GM20431 (cell line): ENCODE data around the gene MYL2.

ENCODE experiments used
- in situ Hi-C: fragments of 300-500 bp; cut with MseI, MboI; formaldehyde crosslinking; loops from one replicate; pipeline ENCODE4 v1.15.0; 2020; ENCODE audit warnings: low sequenced_read_pairs; ENCODE audit not compliant: unreplicated experiment

MYL2 gene

DNA sequence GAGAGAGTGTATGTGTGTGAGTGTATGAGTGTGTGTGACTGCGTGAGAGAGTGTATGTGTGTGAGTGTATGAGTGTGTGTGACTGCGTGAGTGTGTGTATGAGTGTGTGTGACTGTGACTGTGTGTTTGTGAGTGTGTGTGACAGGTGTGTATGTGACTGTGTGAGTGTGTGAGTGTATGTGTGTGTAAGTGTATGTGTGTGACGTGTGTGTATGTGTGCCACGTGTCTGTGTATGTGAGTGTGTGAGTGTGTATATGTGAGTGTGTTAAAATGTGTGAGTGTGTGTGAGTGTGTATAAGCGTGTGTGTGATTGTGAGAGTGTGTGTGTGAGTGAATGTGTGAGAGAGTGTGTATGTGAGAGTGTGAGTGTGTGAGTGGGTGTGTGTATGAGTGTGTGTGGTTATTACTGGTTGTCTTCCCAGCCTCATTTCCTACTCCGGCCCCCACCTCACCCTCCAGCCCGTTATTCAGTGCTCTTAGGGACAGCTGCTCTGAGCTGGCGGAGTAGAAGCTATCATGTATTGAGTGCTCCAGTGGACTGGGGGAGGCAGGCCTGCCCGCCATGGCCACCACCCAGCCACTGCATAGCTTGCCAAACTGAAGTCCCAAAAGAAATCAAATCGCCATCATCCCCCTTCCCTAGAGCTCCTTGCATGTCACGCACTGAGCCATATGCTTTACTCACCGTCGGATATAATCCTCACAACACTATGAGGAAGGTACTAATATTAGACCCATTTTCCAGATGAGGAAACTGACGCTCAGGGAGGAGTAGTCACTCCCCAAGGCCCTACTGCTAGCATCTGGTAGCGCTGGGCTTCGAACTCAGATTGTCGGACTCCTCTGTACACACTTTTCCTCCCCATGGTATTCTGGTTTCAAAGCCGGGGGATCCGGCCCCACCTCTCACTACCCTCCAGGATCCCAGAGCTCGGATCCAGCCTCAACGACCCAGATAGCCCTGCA is 10.3 kb upstream of the MYL2 start:
- in situ Hi-C loops: no loop called here

GRCh38 chr12:110929818-110930217 is 9.4 kb upstream of the MYL2 start:
- in situ Hi-C loops: no loop called here

GRCh38 chr12:110928700-110929099 is 8.3 kb upstream of the MYL2 start:
- in situ Hi-C loops: no loop called here

DNA sequence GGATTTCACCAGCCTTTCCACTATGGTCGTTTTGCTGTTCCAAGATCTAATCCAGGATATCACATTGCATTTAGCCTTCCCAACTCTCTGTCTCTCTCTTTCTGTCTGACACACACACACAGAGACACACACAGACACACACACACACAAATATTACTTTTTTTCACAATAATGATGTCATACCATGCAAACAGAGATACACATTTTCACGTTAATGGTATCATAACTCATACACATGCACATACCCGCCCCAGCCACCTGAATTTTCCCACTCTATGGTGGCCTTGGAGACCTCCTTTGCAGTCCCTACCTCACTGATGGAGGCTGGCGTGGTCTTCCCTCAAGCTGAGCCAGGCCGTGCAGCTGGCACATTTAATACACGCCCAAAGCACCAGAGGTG is 7.2 kb upstream of the MYL2 start:
- in situ Hi-C loops: no loop called here

- in situ Hi-C loops: no loop called here
Measured at GRCh38 chr12:110923692-110924334, 3.4 kb upstream of the MYL2 start.

DNA sequence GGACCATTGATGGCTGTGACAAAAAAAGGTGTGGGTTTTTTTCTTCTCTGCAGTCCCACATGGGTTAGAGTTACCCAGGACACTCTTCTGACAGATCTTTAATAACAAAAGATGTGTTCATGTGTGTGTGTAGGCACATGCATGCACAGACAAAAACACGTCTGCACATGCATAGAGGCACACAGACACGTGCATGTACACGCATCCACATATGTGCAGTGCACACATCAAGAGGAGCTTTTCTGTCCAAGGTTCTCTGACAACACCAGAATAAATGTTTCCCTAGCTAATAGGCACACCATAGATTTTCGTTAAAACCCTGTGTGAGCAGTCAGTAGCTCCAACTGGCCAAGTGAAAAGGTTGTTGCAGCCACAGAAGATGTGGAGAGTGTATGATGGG is 2.8 kb upstream of the MYL2 start:
- in situ Hi-C loops: no loop called here

DNA sequence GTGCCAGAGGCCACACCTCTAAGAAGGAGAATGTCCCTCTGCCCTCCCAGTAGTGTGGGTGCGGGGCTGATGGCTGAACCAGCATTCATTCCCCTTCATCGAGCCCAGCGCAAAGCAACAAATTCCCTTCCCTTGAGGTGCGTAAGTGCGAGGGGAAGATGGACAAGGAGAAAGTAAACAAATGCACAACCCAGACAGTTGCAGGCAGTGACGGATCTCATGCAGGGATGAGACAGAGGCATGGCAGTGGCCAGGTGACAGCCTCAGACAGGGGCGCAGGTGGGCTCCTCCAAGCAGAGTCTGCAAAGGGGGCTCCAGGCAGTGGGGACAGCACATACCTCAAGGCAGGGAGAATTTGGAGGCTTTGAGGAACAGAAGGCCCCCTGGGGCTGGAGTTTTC is 2.3 kb upstream of the MYL2 start:
- in situ Hi-C loops: no loop called here

DNA sequence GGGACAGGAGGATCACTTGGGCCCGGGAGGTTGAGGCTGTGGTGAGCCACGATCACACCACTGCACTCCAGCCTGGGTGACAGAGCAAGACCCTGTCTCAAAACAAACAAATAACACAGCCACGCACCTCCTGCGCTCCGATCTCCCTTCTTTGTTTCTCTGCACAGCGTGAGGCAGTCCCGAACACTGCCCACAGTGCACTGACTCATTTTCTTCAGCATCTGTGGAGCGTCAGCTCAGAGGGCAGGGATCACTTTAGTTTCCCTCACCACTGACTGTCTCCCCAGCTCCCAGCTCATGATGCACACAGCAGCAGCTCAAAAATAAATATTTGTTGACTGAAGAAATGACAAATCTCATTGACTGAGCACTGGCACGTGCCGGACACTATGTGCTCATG is 883 bp upstream of the MYL2 start:
- in situ Hi-C loops: no loop called here

- in situ Hi-C loops: no loop called here
Measured at GRCh38 chr12:110919720-110920119, 659 bp downstream of the MYL2 start.

GRCh38 chr12:110917961-110918360 is 2.4 kb downstream of the MYL2 start:
- in situ Hi-C loops: no loop called here

DNA sequence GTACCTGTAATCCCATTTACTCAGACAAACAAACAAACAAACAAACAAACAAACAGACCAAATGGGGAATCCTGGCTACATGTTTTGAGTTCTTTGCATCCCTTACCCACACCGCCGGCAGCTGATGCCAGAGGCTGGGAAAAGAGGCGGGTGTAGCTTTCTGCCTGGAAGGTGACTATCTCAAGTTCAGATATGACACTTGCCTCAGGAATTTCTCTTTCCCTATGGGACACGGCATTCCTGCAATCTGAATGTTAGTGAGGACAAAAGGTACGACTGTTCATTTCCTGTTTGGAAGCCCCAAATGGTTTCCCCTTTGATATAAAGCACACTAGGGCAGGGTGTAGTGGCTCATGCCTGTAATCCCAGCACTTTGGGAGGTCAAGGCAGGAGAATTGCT is 2.9 kb downstream of the MYL2 start:
- in situ Hi-C loops: no loop called here

GRCh38 chr12:110916295-110916875 is 4.0 kb downstream of the MYL2 start:
- in situ Hi-C loops: no loop called here

GRCh38 chr12:110913119-110914056 is 7.0 kb downstream of the MYL2 start:
- in situ Hi-C loops: no loop called here

GRCh38 chr12:110912263-110912662 is 8.1 kb downstream of the MYL2 start:
- in situ Hi-C loops: no loop called here

GRCh38 chr12:110908377-110909152 is 11.8 kb downstream of the MYL2 start:
- in situ Hi-C loops: no loop called here

DNA sequence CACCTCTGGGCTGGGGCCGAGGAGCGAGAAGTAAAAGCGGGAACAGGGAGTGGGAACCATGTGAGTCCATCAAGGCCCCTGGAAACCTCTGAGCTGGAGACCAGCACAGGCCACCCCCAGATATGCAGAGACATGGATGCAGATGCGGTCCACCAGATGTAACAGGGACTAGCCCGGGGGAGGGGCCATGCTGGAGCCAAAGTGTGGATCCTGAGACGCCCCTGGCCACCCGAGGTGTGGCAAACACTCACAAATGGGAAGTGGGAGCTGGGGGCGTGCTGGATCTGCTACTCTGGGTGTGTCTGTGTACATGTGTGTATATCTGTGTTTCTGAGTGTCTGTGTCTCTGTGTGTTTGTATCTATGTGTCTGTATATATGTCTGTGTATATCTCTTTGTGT is 12.8 kb downstream of the MYL2 start:
- in situ Hi-C loops: no loop called here

GRCh38 chr12:110906985-110907384 is 13.4 kb downstream of the MYL2 start:
- in situ Hi-C loops: no loop called here

DNA sequence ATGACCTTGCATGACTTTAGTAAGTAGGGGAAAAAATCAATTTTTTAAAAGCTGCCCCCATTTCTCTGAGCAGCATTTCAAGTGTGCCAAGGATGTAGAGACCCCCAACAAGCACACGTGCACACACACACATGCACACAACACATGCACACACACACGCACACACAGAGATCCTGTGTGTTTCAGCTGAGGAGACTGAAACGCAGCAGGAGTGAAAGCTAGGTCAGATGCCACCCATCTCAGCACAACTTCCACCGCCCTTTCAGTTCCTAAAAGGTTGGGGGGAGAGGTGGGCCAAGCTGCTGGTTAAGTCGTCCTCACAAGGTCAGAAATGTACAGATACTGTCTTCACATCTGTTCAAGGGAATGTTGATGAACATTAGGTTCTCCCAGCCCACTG is 13.9 kb downstream of the MYL2 start:
- in situ Hi-C loops: no loop called here

DNA sequence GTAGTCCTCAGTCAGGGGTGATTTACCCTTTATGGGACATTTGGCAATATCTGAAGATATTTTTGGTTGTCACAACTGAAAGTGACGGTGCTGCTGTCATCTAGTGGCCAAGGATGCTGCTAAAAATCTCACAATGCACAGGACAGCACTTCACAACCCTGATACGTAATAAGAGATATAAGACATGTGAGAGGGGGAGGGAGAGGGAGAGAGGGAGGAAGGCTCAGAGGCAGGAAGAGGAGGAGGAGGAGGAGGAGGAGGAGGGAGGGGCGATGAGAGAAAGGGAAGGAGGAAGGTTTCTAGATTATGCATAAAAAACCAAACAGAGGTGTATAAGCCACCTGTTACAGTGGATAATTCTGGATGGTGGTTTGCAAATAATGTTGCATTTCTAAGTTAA is 14.3 kb downstream of the MYL2 start:
- in situ Hi-C loops: no loop called here
